Activated gamma-delta T cell treated with anti-CD3 and anti-CD28 coated beads, Interleukin-2, amount 50 U/mL, for 16 hours (primary cell): ENCODE measurements around the gene OR5M3.

Experiments used
- DNase-seq: peaks from one replicate; pipeline ENCODE4 v3.0.0-alpha.2; 2020; ENCODE audit warnings: low read depth

The OR5M3 gene

GRCh38 chr11:56473252-56473651 lies at the start of gene OR5M3:
Gene OR5M3, minus strand, starts transcription at chr11:56473352. Its CDS starts 2,855 bp downstream, at chr11:56470497.
- no peak for DNase-seq

- DNase-seq: no peak
Observed at GRCh38 chr11:56522008-56522407, 48.9 kb upstream of the OR5M3 start.

GRCh38 chr11:56513280-56513679 lies 40.1 kb upstream of the OR5M3 start:
- no peak for DNase-seq

GRCh38 chr11:56509439-56509838 lies 36.3 kb upstream of the OR5M3 start:
- DNase-seq: no peak

- no peak for DNase-seq
Observed at GRCh38 chr11:56497010-56497409, 23.9 kb upstream of the OR5M3 start.

GRCh38 chr11:56495117-56495516 lies 22.0 kb upstream of the OR5M3 start:
- DNase-seq: no peak

GRCh38 chr11:56491270-56491669 lies 18.1 kb upstream of the OR5M3 start, which contains the start of gene OR5M8:
Gene OR5M8, minus strand, starts transcription at chr11:56491370. Its CDS starts 0 bp downstream, at chr11:56491370.
- DNase-seq: no peak

- no peak for DNase-seq
Observed at GRCh38 chr11:56486801-56487200, 13.6 kb upstream of the OR5M3 start.

GRCh38 chr11:56474729-56475235 lies 1.6 kb upstream of the OR5M3 start:
- no peak for DNase-seq

GRCh38 chr11:56457076-56457475 lies 16.1 kb downstream of the OR5M3 start:
- DNase-seq: no peak

GRCh38 chr11:56453521-56453920 lies 19.6 kb downstream of the OR5M3 start:
- DNase-seq: no peak
